Karpas-422 (cell line): ENCODE measurements around the gene MUS81. TPM values are rescaled to one million over a fixed set of nuclear protein-coding genes. Genes with fewer than 3 reads are reported as not detected.
A peak's percentile ranks its signal among the peaks of the same experiment; 100 is the strongest.

Experiments used
- DNase-seq: peaks from one replicate; pipeline ENCODE4 v3.0.0-alpha.2; 2015
- H2AFZ ChIP-seq: fragments of 200-600 bp; sonication (generic); 2 replicates; pipeline ENCODE4 v1.6.1; 2014; ENCODE audit warnings: antibody characterized with exemption, low read length, mixed read lengths
- H3K27ac ChIP-seq: fragments of 200-600 bp; sonication (generic); 2 replicates; pipeline ENCODE4 v1.5.1; 2014; ENCODE audit warnings: mild to moderate bottlenecking, low read length, moderate library complexity
- H3K27me3 ChIP-seq: fragments of 200-600 bp; sonication (generic); 2 replicates; pipeline ENCODE4 v1.6.1; 2014; ENCODE audit warnings: low read length, mixed read lengths
- H3K36me3 ChIP-seq: fragments of 200-600 bp; sonication (generic); 2 replicates; pipeline ENCODE4 v1.6.1; 2014; ENCODE audit warnings: low read length, mixed read lengths; ENCODE audit not compliant: insufficient read depth
- H3K4me1 ChIP-seq: fragments of 200-600 bp; sonication (generic); 2 replicates; pipeline ENCODE4 v1.6.1; 2014; ENCODE audit warnings: mild to moderate bottlenecking, low read length, mixed read lengths
- H3K4me2 ChIP-seq: fragments of 200-600 bp; sonication (generic); 2 replicates; pipeline ENCODE4 v1.6.1; 2014; ENCODE audit warnings: low read length, low read depth, mild to moderate bottlenecking; ENCODE audit not compliant: poor library complexity, severe bottlenecking
- H3K4me3 ChIP-seq: fragments of 200-600 bp; sonication (generic); 2 replicates; pipeline ENCODE4 v1.5.1; 2014; ENCODE audit warnings: mild to moderate bottlenecking, antibody characterized with exemption, low read length, mixed read lengths
- H3K79me2 ChIP-seq: fragments of 200-600 bp; sonication (generic); 2 replicates; pipeline ENCODE4 v1.6.1; 2014; ENCODE audit warnings: mild to moderate bottlenecking, low read length, mixed read lengths
- H3K9ac ChIP-seq: fragments of 200-600 bp; sonication (generic); 2 replicates; pipeline ENCODE4 v1.6.0; 2014; ENCODE audit warnings: low read length
- H3K9me2 ChIP-seq: fragments of 200-600 bp; sonication (generic), shearing (Covaris generic); replicated peaks from 2 replicates; pipeline ENCODE4 v1.6.0; 2014; ENCODE audit warnings: mild to moderate bottlenecking, low read length, moderate library complexity; ENCODE audit not compliant: insufficient read depth
- H3K9me3 ChIP-seq: fragments of 300-700, 200-600 bp; sonication (generic); 2 replicates; pipeline ENCODE4 v1.6.1; 2014; ENCODE audit warnings: low read length, mixed read lengths
- H4K20me1 ChIP-seq: fragments of 200-600 bp; sonication (generic); 2 replicates; pipeline ENCODE4 v1.6.1; 2014; ENCODE audit warnings: mild to moderate bottlenecking, antibody characterized with exemption, low read length, low read depth; ENCODE audit not compliant: insufficient read depth
- total RNA-seq: library from RNA; depleted of rRNA; stranded (reverse); fragments of >200 nt; shearing (Covaris generic); gene quantifications from 2 replicates; pipeline ENCODE4 v1.2.3, GENCODE V29; 2014; ENCODE audit warnings: low replicate concordance

The MUS81 gene
- total RNA-seq, 1 experiment from 2014 or later: 41.3 TPM

DNA sequence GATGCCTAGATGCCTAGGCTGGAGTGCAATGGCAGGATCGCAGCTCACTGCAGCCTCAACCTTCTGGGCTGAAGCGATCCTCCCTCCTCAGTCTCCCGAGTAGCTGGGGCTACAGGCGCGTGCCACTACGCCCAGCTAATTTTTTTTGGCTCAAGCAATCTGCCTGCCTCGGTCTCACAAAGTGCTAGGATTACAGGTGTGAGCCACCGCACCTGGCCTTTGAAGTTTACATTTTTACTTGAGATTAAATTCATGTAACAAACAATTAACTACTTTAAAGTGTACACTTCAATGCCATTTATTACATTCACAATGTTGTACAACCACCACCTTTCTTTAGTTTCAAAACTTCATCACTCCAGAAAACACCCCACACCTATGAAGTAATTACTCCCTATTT lies 43.5 kb downstream of the MUS81 start:
- Histone ChIP-seq H3K4me2 (no peak overlapping the region), H3K9ac (no peak overlapping the region), H3K9me2 (no peaks in the 10 kb centered on the region)

DNA sequence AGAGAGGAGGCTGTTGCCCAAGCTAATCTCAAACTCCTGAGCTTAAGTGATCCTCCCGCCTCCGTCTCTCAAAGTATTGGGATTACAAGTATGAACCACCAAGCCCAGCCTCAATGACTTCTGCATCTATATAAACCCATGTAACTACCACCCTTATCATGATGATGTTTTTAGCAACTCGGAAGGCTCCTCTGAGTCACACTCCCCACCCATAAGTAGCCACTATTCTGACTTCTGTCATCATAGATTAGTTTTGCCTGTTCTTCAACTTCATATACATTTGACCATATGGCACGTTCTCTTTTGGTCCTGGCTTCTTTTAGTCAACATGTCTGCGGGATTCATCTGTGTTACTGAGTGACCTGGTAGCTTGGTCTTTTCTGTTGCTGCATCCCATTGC lies 46.4 kb downstream of the MUS81 start:
- Histone ChIP-seq H3K9me3 (no peaks in the 10 kb centered on the region), H2AFZ (no peak overlapping the region), H3K27ac (no peak overlapping the region), H3K4me3 (no peak overlapping the region), H3K9me2 (no peaks in the 10 kb centered on the region), H4K20me1 (no peaks in the 10 kb centered on the region), H3K36me3 (no peaks in the 10 kb centered on the region), H3K4me2 (no peak overlapping the region), H3K27me3 (no peaks in the 10 kb centered on the region), H3K4me1 (no peaks in the 10 kb centered on the region), H3K9ac (no peak overlapping the region), H3K79me2 (no peaks in the 10 kb centered on the region)
- no peak for DNase-seq

More for the DNA sequence above, 43.5 kb downstream of the MUS81 start:
- Histone ChIP-seq H3K4me3 (no peak overlapping the region), H2AFZ (no peak overlapping the region), H3K27ac (no peak overlapping the region), H3K27me3 (no peaks in the 10 kb centered on the region), H3K9me3 (no peaks in the 10 kb centered on the region), H3K79me2 (no peaks in the 10 kb centered on the region), H3K4me1 (peaks cover 11% of the 10 kb centered on the region), H4K20me1 (no peaks in the 10 kb centered on the region), H3K36me3 (no peaks in the 10 kb centered on the region)
- no peak for DNase-seq

DNA sequence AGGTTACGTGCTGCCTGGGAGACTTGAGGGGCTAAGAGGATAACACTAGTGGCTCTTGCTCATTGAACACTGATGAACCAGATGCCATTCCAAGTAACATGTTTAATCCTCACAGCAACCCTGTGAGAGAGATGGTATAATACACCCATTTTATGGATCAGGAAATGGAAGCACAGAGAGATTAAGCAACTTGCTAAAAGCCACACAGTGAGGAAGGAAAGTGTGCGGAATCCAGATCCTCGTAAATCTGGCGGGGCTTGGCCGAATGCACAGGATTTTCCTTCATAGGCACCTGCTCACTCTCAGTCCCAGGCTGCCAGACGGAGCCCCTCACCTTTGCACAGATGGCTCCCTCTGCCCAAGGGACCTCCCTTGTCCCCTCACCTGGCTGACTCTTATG lies 47.6 kb downstream of the MUS81 start:
- Histone ChIP-seq H3K36me3 (no peaks in the 10 kb centered on the region), H3K4me2 (no peak overlapping the region), H4K20me1 (no peaks in the 10 kb centered on the region), H2AFZ (no peak overlapping the region), H3K9ac (no peak overlapping the region), H3K9me2 (no peaks in the 10 kb centered on the region), H3K4me3 (no peak overlapping the region), H3K27ac (no peak overlapping the region), H3K4me1 (no peaks in the 10 kb centered on the region), H3K27me3 (no peaks in the 10 kb centered on the region), H3K79me2 (no peaks in the 10 kb centered on the region), H3K9me3 (no peaks in the 10 kb centered on the region)
- DNase-seq: no peak

DNA sequence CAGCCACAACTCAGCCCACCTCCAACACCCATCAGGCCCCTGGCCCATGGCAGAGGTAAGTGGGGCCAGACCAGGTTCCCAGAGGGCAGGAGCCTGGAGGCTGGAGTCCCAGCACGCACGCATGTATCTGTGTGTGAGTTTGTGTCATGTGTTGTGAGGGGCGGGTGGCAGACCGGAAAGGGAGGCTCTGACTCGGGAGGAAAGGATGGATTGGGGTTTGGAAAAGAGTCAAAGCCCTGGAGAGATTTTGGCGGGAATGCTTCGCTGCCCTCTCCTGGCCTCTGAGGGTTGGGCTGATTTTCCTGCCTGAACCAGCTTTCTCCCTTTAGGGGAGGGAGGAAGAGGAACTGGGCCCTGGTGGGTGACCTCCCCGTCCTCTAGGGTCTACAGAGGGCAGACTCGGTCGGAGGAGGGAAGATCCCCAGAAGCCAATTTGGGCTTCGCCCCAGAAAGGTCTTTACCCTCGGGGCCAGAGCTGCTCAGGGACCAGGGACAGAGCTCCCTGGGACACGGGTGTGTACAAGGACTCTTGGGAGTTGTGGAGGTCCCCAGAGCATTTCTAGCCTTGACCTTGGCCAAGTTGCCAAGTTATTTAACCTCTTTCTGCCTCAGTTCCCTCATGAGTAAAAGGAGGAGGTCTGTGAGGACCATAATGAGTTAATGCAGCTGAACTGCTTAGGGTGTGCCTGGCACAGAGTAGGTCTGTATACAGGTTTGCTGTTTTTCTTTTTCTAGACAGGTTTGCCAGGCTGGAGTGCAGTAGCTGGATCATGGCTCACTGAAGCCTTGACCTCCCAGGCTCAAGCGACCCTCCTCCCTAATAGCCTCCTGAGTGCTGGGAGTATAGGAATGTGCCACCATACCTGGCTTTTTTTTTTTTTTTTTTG lies 51.7 kb downstream of the MUS81 start:
- no peaks in the 10 kb centered on the region for H3K9me3 ChIP-seq
- H3K27me3 ChIP-seq: no peaks in the 10 kb centered on the region
- H3K9me2 ChIP-seq: no peaks in the 10 kb centered on the region
- H4K20me1 ChIP-seq: no peaks in the 10 kb centered on the region
- no peak overlapping the region for H3K4me2 ChIP-seq
- no peaks in the 10 kb centered on the region for H3K36me3 ChIP-seq
- H3K27ac ChIP-seq: no peak overlapping the region
- no peak overlapping the region for H2AFZ ChIP-seq
- peak; percentile 40 for DNase-seq
- H3K4me3 ChIP-seq: no peak overlapping the region
- H3K4me1 ChIP-seq: no peaks in the 10 kb centered on the region
- H3K79me2 ChIP-seq: no peaks in the 10 kb centered on the region
- no peak overlapping the region for H3K9ac ChIP-seq

DNA sequence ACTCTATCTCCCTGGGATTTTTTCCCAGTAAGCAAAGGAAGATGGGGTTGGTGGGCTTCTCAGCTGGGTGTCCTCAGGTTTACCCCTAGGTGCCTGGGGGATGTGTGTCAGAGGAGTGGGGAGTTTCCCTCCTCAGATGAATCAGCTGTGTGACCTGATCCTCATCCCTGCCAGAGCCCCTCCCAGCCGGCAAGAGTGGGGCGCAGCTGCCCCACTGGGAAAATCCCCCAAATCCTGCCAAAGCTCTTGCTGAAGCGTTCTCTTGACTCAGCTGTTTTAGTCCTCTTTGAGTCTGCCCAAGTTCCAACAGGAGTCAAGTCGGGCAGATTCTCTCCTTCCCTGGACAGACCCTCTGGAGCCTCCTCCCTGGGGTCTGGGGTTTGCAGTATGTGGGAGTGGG lies 52.6 kb downstream of the MUS81 start:
- no peak overlapping the region for H3K9ac ChIP-seq
- no peak overlapping the region for H3K4me2 ChIP-seq
- H3K4me1 ChIP-seq: peaks cover 4% of the 10 kb centered on the region

DNA sequence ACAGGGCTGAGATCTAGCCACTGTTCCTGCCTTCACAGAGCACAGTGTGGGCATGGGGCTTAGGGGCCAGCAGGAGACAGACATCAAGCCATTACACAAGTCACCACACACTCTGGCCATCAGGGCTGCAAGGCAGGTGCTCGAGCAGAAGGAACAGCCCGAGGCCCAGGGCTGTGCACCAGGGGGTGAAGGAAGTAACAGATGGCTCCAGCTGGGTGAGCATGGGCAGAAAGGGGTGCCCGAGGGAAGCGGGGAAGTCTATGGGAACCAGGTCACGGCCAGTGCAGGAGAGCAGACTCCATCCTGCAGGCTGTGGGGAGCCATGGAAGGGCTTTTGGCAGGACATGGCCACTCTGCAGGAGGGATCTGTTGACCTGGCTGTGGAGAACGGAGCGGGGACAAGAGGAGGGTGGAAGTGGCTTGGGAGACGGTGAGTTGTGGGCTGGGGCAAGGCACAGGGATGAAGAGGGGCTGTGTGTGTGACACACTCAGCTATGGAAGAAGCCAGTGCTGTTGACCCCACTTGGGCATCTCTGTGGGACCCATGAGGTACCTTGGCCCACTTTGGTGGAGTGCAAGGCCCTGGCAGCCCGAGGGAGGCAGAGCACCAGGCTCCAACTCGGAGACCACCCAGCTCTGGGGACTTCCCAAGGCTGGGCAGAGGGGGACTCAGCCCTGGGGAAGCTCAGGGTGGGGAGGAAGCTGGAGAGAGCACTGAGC lies 55.0 kb downstream of the MUS81 start:
- Histone ChIP-seq H3K36me3 (no peaks in the 10 kb centered on the region), H3K4me3 (no peak overlapping the region), H3K4me1 (peaks cover 15% of the 10 kb centered on the region), H4K20me1 (no peaks in the 10 kb centered on the region), H3K9me2 (no peaks in the 10 kb centered on the region), H3K27ac (no peak overlapping the region), H2AFZ (no peak overlapping the region), H3K9me3 (no peaks in the 10 kb centered on the region), H3K27me3 (no peaks in the 10 kb centered on the region), H3K4me2 (no peak overlapping the region), H3K79me2 (peaks cover 8% of the 10 kb centered on the region; the same call in 1 of the 2 replicates), H3K9ac (no peak overlapping the region)
- DNase-seq: no peak

More for the DNA sequence above, 52.6 kb downstream of the MUS81 start:
- no peaks in the 10 kb centered on the region for H4K20me1 ChIP-seq
- H3K36me3 ChIP-seq: no peaks in the 10 kb centered on the region
- no peak for DNase-seq
- no peaks in the 10 kb centered on the region for H3K9me2 ChIP-seq
- no peak overlapping the region for H3K27ac ChIP-seq
- no peaks in the 10 kb centered on the region for H3K79me2 ChIP-seq
- H3K4me3 ChIP-seq: no peak overlapping the region
- H3K27me3 ChIP-seq: no peaks in the 10 kb centered on the region
- no peak overlapping the region for H2AFZ ChIP-seq
- H3K9me3 ChIP-seq: no peaks in the 10 kb centered on the region

DNA sequence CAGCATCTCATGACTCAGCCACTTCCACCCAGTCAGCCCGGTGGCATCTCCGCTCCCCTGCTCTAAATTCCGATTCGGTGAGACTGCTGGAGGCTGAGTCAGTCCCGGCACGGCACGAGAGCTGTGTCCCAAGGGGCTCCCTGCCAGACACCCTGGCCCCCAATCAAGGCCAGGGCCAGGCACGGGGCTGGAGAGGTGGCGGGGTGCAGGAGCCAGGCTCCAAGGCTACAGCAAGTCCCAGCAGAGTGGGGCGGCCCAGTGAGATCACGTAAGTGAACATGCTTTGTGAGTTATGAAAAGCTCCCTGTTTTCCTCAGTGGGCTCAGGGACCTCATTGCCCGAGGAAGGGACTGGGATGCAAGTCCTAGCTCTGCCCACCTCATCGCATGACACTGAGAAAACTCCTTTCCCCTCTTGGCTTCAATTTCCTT lies 55.6 kb downstream of the MUS81 start:
- peaks cover 20% of the 10 kb centered on the region for H3K4me1 ChIP-seq
- H3K36me3 ChIP-seq: no peaks in the 10 kb centered on the region
- no peaks in the 10 kb centered on the region for H4K20me1 ChIP-seq
- no peak overlapping the region for H3K9ac ChIP-seq
- H3K27me3 ChIP-seq: no peaks in the 10 kb centered on the region
- DNase-seq: no peak
- H3K4me3 ChIP-seq: no peak overlapping the region
- H3K79me2 ChIP-seq: peaks cover 9% of the 10 kb centered on the region; the same call in 1 of the 2 replicates
- H3K4me2 ChIP-seq: no peak overlapping the region
- no peaks in the 10 kb centered on the region for H3K9me3 ChIP-seq
- no peak overlapping the region for H3K27ac ChIP-seq
- no peak overlapping the region for H2AFZ ChIP-seq
- H3K9me2 ChIP-seq: no peaks in the 10 kb centered on the region
